Aorta (tissue), 5 donors: ENCODE measurements around the gene KCNG4. TPM values are rescaled to one million over a fixed set of nuclear protein-coding genes. Genes with fewer than 3 reads are reported as not detected.

Experiments used
- ATAC-seq: fragments of 200-7000 bp; cut with Tn5 transposase; one replicate; pipeline ENCODE4 v1.9.1; 2022; ENCODE audit warnings: moderate library complexity; ENCODE audit not compliant: low FRiP score
- DNase-seq, 2 donors: peaks; one replicate each; pipeline ENCODE4 v3.0.0-alpha.2; 2020
- H3K27ac ChIP-seq, 2 donors: one replicate each; pipeline ENCODE4 v1.5.1; 2013; ENCODE audit warnings: low read length in 2 of 2, mild to moderate bottlenecking in 2 of 2, moderate library complexity in 2 of 2, control low read depth in 1 of 2, inconsistent platforms in 1 of 2, low read depth in 1 of 2
- H3K27me3 ChIP-seq, 2 donors: one replicate each; pipeline ENCODE4 v1.6.1; 2013; ENCODE audit warnings: control low read depth in 1 of 2, low read length in 1 of 2, mild to moderate bottlenecking in 1 of 2, moderate library complexity in 1 of 2; ENCODE audit not compliant: insufficient read depth in 2 of 2, control insufficient read depth in 1 of 2
- H3K36me3 ChIP-seq, 2 donors: one replicate each; pipeline ENCODE4 v1.6.1; 2013; ENCODE audit warnings: control low read depth in 1 of 2, low read length in 1 of 2, mild to moderate bottlenecking in 1 of 2; ENCODE audit not compliant: insufficient read depth in 2 of 2, control insufficient read depth in 1 of 2
- H3K4me1 ChIP-seq, 2 donors: one replicate each; pipeline ENCODE4 v1.6.1; 2013; ENCODE audit warnings: low read length in 2 of 2, control low read depth in 1 of 2, mild to moderate bottlenecking in 1 of 2, moderate library complexity in 1 of 2; ENCODE audit not compliant: insufficient read depth in 2 of 2, control insufficient read depth in 1 of 2
- H3K4me3 ChIP-seq, 2 donors: one replicate each; pipeline ENCODE4 v1.5.1; 2013; ENCODE audit warnings: low read length in 2 of 2, control low read depth in 1 of 2, mild to moderate bottlenecking in 1 of 2
- H3K9me3 ChIP-seq: one replicate; pipeline ENCODE4 v1.6.1; 2013; ENCODE audit warnings: mild to moderate bottlenecking, low read length; ENCODE audit not compliant: control insufficient read depth
- WGBS, 2 donors: extraction: QIAGEN DNeasy Blood & Tissue Kit; methylation state at CpG; one replicate each; pipeline ENCODE4 v1.1.7; 2013; 5-methylcytosine and 5-hydroxymethylcytosine counted together
- intact Hi-C, 2 donors: fragments of 100-400 bp; cut with DNase I; formaldehyde crosslinking; loops; one replicate each; pipeline versions ENCODE4 v1.14.2 to v1.15.0; 2022
- polyA plus RNA-seq, 2 donors: library from polyadenylated mRNA; stranded (reverse); fragments of 200-250 nt; gene quantifications; one replicate each; pipeline ENCODE4 v1.2.3, GENCODE V29; 2013
- total RNA-seq, 2 donors: library from RNA; stranded (reverse); fragmentation: NEBNext Ultra II Directional; extraction: Animal tissue kit (Norgen Biotek cat#: 25700); gene quantifications; one replicate each; pipeline ENCODE4 v1.2.1, GENCODE V29; 2021
- donor health status: healthy with polysubstance abuse.
- donor health status: Bipolar disorder and iron deficiency.
- donor health status: DM: no; HTN: no; CAD: no.
- donor health status: DM: no; HTN: no; CAD: no.
- donor health status: DM: yes; HTN: yes; CAD: no.

The KCNG4 gene
- total and polyA plus RNA-seq, 4 donors, result 0.03 to 0.13 TPM; not detected in 2

DNA sequence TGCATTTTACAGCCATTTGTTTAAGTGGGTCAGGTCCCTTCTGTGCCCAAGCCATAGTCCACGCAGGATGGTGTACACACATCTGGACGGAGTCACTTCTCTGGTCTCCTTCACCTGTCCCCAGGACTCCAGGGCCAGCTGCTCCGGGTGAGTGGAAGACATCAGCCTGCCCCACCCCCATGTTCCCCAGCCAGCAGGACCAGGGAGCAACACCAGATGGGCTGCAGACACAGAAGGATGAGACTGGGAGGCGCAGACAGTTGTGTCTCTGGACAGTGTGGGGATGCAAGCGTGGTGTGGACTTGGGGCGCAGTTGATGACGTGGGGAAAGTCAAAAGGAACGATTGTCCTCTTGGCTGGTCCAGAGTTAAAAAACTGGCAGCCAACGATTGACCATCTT is 30.3 kb upstream of the KCNG4 start:
- Histone ChIP-seq H3K27me3 (no peaks in the 10 kb centered on the region), H3K36me3 (no peaks in the 10 kb centered on the region), H3K4me3 (no peak overlapping the region), H3K9me3 (no peaks in the 10 kb centered on the region), H3K27ac (no peak overlapping the region), H3K4me1 (no peaks in the 10 kb centered on the region)
- ATAC-seq (no peak), DNase-seq (no peak)
- WGBS, 2 donors, result 87% methylated on average over 9 of the region's 9 CpGs
- intact Hi-C loops, result no loop called here

- no peak for ATAC-seq
- H3K4me1 ChIP-seq, result no peaks in the 10 kb centered on the region
- H3K27ac ChIP-seq, result no peak overlapping the region
- no peaks in the 10 kb centered on the region for H3K27me3 ChIP-seq
- H3K4me3 ChIP-seq, result no peak overlapping the region
- H3K9me3 ChIP-seq, result no peaks in the 10 kb centered on the region
- H3K36me3 ChIP-seq, result no peaks in the 10 kb centered on the region
- no peak for DNase-seq
- intact Hi-C loops, result no loop called here
- 53 to 56% methylated on average over 18 of the region's 18 CpGs for WGBS, 2 donors
Observed at GRCh38 chr16:84268291-84269040, 28.7 kb upstream of the KCNG4 start.

- H3K27me3 ChIP-seq, result no peaks in the 10 kb centered on the region
- H3K36me3 ChIP-seq, result no peaks in the 10 kb centered on the region
- intact Hi-C loops, result no loop called here
- WGBS, 2 donors, result 74 to 76% methylated on average over 4 of the region's 4 CpGs
- no peaks in the 10 kb centered on the region for H3K9me3 ChIP-seq
- H3K4me1 ChIP-seq, result no peaks in the 10 kb centered on the region
- H3K4me3 ChIP-seq, result no peak overlapping the region
- DNase-seq (no peak), ATAC-seq (no peak)
- H3K27ac ChIP-seq, result no peak overlapping the region
Observed at GRCh38 chr16:84267380-84267779, 27.6 kb upstream of the KCNG4 start.

- intact Hi-C loops, result no loop called here
- 21 to 29% methylated on average over 4 of the region's 4 CpGs for WGBS, 2 donors
- peak; percentile 77 for ATAC-seq
- Histone ChIP-seq H3K4me3 (no peak overlapping the region), H3K9me3 (no peaks in the 10 kb centered on the region), H3K36me3 (no peaks in the 10 kb centered on the region), H3K4me1 (no peaks in the 10 kb centered on the region), H3K27me3 (no peaks in the 10 kb centered on the region), H3K27ac (no peak overlapping the region)
- peak in 1 of 2 donors; percentile 49 for DNase-seq
Observed at GRCh38 chr16:84266451-84266850, 26.6 kb upstream of the KCNG4 start.

GRCh38 chr16:84262939-84263338 is 23.1 kb upstream of the KCNG4 start:
- intact Hi-C loops, result no loop called here
- DNase-seq (no peak), ATAC-seq (no peak)
- no peak overlapping the region for H3K4me3 ChIP-seq
- H3K27me3 ChIP-seq, result no peaks in the 10 kb centered on the region
- H3K36me3 ChIP-seq, result no peaks in the 10 kb centered on the region
- H3K4me1 ChIP-seq, result no peaks in the 10 kb centered on the region
- 63 to 77% methylated on average over 3 of the region's 3 CpGs for WGBS, 2 donors
- H3K27ac ChIP-seq, result no peak overlapping the region
- H3K9me3 ChIP-seq, result peaks cover 1% of the 10 kb centered on the region

- DNase-seq (peak in 1 of 2 donors; percentile 45), ATAC-seq (no peak)
- Histone ChIP-seq H3K4me3 (no peak overlapping the region), H3K27ac (no peak overlapping the region), H3K27me3 (no peaks in the 10 kb centered on the region), H3K4me1 (no peaks in the 10 kb centered on the region), H3K9me3 (peaks cover 3% of the 10 kb centered on the region), H3K36me3 (no peaks in the 10 kb centered on the region)
- intact Hi-C loops, result no loop called here
- WGBS, 2 donors, result 85% methylated on average over 4 of the region's 4 CpGs
Observed at GRCh38 chr16:84262031-84262430, 22.2 kb upstream of the KCNG4 start.

GRCh38 chr16:84260766-84261554 is 21.1 kb upstream of the KCNG4 start:
- Histone ChIP-seq H3K4me3 (no peak overlapping the region), H3K27ac (no peak overlapping the region), H3K9me3 (peaks cover 3% of the 10 kb centered on the region), H3K4me1 (no peaks in the 10 kb centered on the region), H3K36me3 (no peaks in the 10 kb centered on the region), H3K27me3 (no peaks in the 10 kb centered on the region)
- intact Hi-C loops, result no loop called here
- ATAC-seq (no peak), DNase-seq (peak in 1 of 2 donors; percentile 53)
- 78 to 82% methylated on average over 23 of the region's 23 CpGs for WGBS, 2 donors

DNA sequence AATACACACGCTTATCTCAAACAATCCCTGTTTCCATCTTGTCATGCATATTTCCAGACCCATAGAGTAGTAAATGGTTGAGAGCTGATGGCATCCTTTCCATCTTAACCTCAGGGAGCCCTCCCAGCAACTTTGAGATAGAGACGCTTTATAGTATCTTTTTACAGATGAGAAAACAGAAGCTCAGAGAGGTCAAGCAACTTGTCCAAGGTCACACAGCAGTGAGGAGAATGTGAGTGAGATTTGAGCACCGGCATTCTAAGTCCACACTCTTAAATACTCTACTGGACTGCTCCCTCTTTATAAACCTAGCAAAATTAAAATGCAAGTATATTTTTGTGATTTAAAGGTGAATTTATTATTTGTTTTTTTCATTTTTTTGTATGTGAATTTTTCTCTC is 19.9 kb upstream of the KCNG4 start:
- Histone ChIP-seq H3K4me1 (no peaks in the 10 kb centered on the region), H3K27ac (no peak overlapping the region), H3K36me3 (no peaks in the 10 kb centered on the region), H3K9me3 (peaks cover 7% of the 10 kb centered on the region), H3K27me3 (no peaks in the 10 kb centered on the region), H3K4me3 (no peak overlapping the region)
- WGBS, 2 donors, result 92 to 94% methylated on average over 3 of the region's 3 CpGs
- DNase-seq (no peak), ATAC-seq (no peak)
- intact Hi-C loops, result no loop called here

GRCh38 chr16:84258266-84258665 is 18.5 kb upstream of the KCNG4 start:
- Histone ChIP-seq H3K36me3 (no peaks in the 10 kb centered on the region), H3K27me3 (no peaks in the 10 kb centered on the region), H3K4me1 (no peaks in the 10 kb centered on the region), H3K9me3 (peaks cover 8% of the 10 kb centered on the region), H3K27ac (no peak overlapping the region), H3K4me3 (no peak overlapping the region)
- 86 to 93% methylated on average over 11 of the region's 11 CpGs for WGBS, 2 donors
- no peak for ATAC-seq
- intact Hi-C loops, result no loop called here
- peak in 1 of 2 donors; percentile 40 for DNase-seq
